GM23338 (cell line): ENCODE measurements around the gene ABHD3.

Experiments
- CREB1 ChIP-seq: fragments of 250-450 bp; sonication (Bioruptor Pico); IDR thresholded peaks from 2 replicates; pipeline ENCODE4 v1.5.0; 2020; ENCODE audit warnings: low read depth, mild to moderate bottlenecking, moderate library complexity
- EZH2 ChIP-seq: fragments of 200-600 bp; sonication (generic); IDR thresholded peaks from one replicate; pipeline ENCODE4 v1.8.0; 2017; ENCODE audit warnings: antibody characterized with exemption, mild to moderate bottlenecking, low read depth; ENCODE audit not compliant: unreplicated experiment
- POLR2AphosphoS5 ChIP-seq: IDR thresholded peaks from 2 replicates; pipeline ENCODE4 v1.6.1; 2016; ENCODE audit warnings: antibody characterized with exemption, low read depth
- ZNF114 ChIP-seq: fragments of 250-450 bp; sonication (Bioruptor Pico); IDR thresholded peaks from 2 replicates; pipeline ENCODE4 v1.5.0; 2020; ENCODE audit warnings: mild to moderate bottlenecking, moderate library complexity
- TF ChIP-seq, protein P1 (sequence below), 2 experiments: fragments of 200-600 bp in 1 of 2; sonication (generic) in 1 of 2; conservative IDR thresholded peaks; 2 replicates each; pipeline versions ENCODE4 v1.5.1 to v1.6.1; 2016 to 2017; ENCODE audit warnings: antibody characterized with exemption in 2 of 2, low read depth in 2 of 2, mild to moderate bottlenecking in 2 of 2, moderate library complexity in 1 of 2
- TF ChIP-seq, protein P2 (sequence below): IDR thresholded peaks from one replicate; pipeline ENCODE4 v1.6.1; 2018; ENCODE audit warnings: antibody characterized with exemption; ENCODE audit not compliant: unreplicated experiment

GRCh38 chr18:21702602-21703001 lies 2.0 kb downstream of the ABHD3 start:
- TF ChIP-seq, protein P1, sequence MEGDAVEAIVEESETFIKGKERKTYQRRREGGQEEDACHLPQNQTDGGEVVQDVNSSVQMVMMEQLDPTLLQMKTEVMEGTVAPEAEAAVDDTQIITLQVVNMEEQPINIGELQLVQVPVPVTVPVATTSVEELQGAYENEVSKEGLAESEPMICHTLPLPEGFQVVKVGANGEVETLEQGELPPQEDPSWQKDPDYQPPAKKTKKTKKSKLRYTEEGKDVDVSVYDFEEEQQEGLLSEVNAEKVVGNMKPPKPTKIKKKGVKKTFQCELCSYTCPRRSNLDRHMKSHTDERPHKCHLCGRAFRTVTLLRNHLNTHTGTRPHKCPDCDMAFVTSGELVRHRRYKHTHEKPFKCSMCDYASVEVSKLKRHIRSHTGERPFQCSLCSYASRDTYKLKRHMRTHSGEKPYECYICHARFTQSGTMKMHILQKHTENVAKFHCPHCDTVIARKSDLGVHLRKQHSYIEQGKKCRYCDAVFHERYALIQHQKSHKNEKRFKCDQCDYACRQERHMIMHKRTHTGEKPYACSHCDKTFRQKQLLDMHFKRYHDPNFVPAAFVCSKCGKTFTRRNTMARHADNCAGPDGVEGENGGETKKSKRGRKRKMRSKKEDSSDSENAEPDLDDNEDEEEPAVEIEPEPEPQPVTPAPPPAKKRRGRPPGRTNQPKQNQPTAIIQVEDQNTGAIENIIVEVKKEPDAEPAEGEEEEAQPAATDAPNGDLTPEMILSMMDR (conservative IDR thresholded peaks at IDR 0.05; ENCODE audit: low read depth in 2 of 2) = no peak
- TF ChIP-seq, protein P2, sequence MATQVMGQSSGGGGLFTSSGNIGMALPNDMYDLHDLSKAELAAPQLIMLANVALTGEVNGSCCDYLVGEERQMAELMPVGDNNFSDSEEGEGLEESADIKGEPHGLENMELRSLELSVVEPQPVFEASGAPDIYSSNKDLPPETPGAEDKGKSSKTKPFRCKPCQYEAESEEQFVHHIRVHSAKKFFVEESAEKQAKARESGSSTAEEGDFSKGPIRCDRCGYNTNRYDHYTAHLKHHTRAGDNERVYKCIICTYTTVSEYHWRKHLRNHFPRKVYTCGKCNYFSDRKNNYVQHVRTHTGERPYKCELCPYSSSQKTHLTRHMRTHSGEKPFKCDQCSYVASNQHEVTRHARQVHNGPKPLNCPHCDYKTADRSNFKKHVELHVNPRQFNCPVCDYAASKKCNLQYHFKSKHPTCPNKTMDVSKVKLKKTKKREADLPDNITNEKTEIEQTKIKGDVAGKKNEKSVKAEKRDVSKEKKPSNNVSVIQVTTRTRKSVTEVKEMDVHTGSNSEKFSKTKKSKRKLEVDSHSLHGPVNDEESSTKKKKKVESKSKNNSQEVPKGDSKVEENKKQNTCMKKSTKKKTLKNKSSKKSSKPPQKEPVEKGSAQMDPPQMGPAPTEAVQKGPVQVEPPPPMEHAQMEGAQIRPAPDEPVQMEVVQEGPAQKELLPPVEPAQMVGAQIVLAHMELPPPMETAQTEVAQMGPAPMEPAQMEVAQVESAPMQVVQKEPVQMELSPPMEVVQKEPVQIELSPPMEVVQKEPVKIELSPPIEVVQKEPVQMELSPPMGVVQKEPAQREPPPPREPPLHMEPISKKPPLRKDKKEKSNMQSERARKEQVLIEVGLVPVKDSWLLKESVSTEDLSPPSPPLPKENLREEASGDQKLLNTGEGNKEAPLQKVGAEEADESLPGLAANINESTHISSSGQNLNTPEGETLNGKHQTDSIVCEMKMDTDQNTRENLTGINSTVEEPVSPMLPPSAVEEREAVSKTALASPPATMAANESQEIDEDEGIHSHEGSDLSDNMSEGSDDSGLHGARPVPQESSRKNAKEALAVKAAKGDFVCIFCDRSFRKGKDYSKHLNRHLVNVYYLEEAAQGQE = no peak
- TF ChIP-seq CREB1 (CRISPR knock-in tag) = no peak
- TF ChIP-seq EZH2 = no peak
- no peak for TF ChIP-seq ZNF114 (CRISPR knock-in tag)
- TF ChIP-seq POLR2AphosphoS5 = no peak
